GM12872 (cell line): Measurements from ENCODE around the gene DAZL.

Experiments used
- CTCF ChIP-seq: IDR thresholded peaks from 3 replicates; pipeline ENCODE4 v1.5.1; 2011; ENCODE audit warnings: low read depth, mild to moderate bottlenecking, low read length, moderate library complexity; ENCODE audit not compliant: insufficient read depth

The DAZL gene

GRCh38 chr3:16605966-16606365 lies 743 bp upstream of the DAZL start:
- TF ChIP-seq CTCF = no peak

- no peak for TF ChIP-seq CTCF
Observed at GRCh38 chr3:16604433-16604832, 790 bp downstream of the DAZL start.

GRCh38 chr3:16601537-16602005 lies 3.7 kb downstream of the DAZL start:
- no peak for TF ChIP-seq CTCF

DNA sequence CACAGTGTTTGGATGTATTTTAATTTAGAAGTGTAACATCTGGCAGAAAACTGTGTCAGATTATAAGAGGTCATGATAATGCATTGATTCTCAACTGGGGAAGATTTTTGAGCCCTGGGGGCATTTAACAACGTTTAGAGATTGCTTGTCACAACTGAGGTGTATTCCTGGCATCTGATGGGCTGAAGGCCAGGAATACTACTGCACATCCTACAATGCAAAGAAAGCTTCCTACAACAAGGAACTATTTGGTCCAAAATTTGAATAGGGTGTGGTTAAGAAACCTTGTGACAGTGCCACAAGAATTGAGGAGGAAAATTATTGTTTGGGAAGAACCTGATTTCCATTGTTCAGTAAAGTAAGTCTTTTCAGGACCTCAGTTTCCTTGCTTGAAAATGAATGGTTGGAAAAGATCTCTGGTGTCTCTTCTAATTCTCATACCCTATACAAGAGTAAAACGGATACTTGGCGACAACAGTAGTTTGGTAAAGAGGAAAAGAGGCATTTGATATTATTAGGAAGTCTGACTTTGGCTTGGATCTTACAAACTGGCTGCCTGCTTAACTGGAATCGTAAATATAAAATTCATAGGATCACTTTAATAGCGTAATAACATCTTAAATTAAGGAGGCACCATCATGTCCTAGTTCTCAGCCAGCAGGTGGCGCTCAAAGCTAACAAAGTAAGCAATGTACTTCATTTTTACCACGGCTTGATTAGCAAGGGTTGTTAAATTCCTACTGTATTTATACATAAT lies 4.3 kb downstream of the DAZL start:
- TF ChIP-seq CTCF = peak; percentile 63; the same call in 2 of the 3 replicates

DNA sequence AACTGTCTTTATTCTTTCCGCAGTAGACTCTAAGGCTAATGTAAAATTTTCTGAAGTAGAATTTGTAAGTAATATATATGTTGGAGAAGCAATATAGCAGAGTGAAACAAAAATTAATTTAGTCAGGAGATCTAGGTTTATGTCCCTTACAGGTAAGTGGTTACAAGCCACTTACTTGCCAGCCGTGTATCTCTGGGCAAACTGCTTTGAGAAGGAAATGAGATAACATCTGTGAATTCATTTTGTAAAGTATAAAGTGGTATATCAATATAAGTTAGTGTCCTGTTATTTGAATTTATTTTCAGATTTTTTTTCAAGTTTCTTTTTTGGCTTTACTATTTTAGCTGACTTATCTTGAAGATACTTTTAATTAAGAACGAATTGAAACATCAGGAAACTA lies 5.5 kb downstream of the DAZL start:
- no peak for TF ChIP-seq CTCF

GRCh38 chr3:16596352-16597032 lies 8.7 kb downstream of the DAZL start:
- no peak for TF ChIP-seq CTCF

GRCh38 chr3:16595778-16596177 lies 9.4 kb downstream of the DAZL start:
- TF ChIP-seq CTCF = no peak
